Neural cell (in vitro differentiated cells): ENCODE measurements around the gene GRIFIN. TPM values are rescaled to one million over a fixed set of nuclear protein-coding genes. Genes with fewer than 3 reads are reported as not detected.

Source experiments
- H2AFZ ChIP-seq: fragments of 200-600, 300-800 bp; sonication (generic), shearing (Covaris generic); 2 replicates; pipeline ENCODE4 v1.6.0; 2014; ENCODE audit warnings: low read depth, mild to moderate bottlenecking, antibody characterized with exemption, low read length, moderate library complexity
- H3F3A ChIP-seq: fragments of 200-600 bp; shearing (Covaris generic); 2 replicates; pipeline ENCODE4 v1.6.1; 2016; ENCODE audit warnings: mild to moderate bottlenecking, moderate library complexity, mixed read lengths, antibody characterized with exemption, low read length; ENCODE audit not compliant: insufficient read depth, poor library complexity, severe bottlenecking
- H3K27ac ChIP-seq: fragments of 200-600, 300-800 bp; sonication (generic), shearing (Covaris generic); 2 replicates; pipeline ENCODE4 v1.5.1; 2014; ENCODE audit warnings: mild to moderate bottlenecking, low read length, moderate library complexity
- H3K27me3 ChIP-seq: fragments of 300-800, 200-600 bp; sonication (generic), shearing (Covaris generic); 2 replicates; pipeline ENCODE4 v1.6.0; 2014; ENCODE audit warnings: mild to moderate bottlenecking, low read depth, low read length, moderate library complexity; ENCODE audit not compliant: insufficient read depth
- H3K36me3 ChIP-seq: fragments of 300-800, 200-600 bp; sonication (generic), shearing (Covaris generic); 2 replicates; pipeline ENCODE4 v1.5.1; 2014; ENCODE audit warnings: mild to moderate bottlenecking, antibody characterized with exemption, low read length, moderate library complexity; ENCODE audit not compliant: insufficient read depth
- H3K4me2 ChIP-seq: fragments of 300-800, 200-600 bp; sonication (generic), shearing (Covaris generic); 2 replicates; pipeline ENCODE4 v1.6.0; 2014; ENCODE audit warnings: mild to moderate bottlenecking, low read length
- H3K4me3 ChIP-seq: fragments of 300-800, 200-600 bp; sonication (generic), shearing (Covaris generic); 2 replicates; pipeline ENCODE4 v1.5.1; 2014; ENCODE audit warnings: mild to moderate bottlenecking, low read length, moderate library complexity
- H3K79me2 ChIP-seq: fragments of 200-600 bp; shearing (Covaris generic); replicated peaks from 2 replicates; pipeline ENCODE4 v1.6.0; 2014; ENCODE audit warnings: mild to moderate bottlenecking, low read length, moderate library complexity; ENCODE audit not compliant: insufficient read depth
- H3K9ac ChIP-seq: fragments of 300-800, 200-600 bp; sonication (generic), shearing (Covaris generic); 2 replicates; pipeline ENCODE4 v1.6.1; 2016; ENCODE audit warnings: mild to moderate bottlenecking, low read length, mixed read lengths
- H3K9me2 ChIP-seq: fragments of 200-600 bp; shearing (Covaris generic); 2 replicates; pipeline ENCODE4 v1.6.1; 2016; ENCODE audit warnings: mild to moderate bottlenecking, low read length, mixed read lengths; ENCODE audit not compliant: insufficient read depth
- H3K9me3 ChIP-seq: fragments of 200-600, 300-800 bp; sonication (generic), shearing (Covaris generic); 2 replicates; pipeline ENCODE4 v1.6.1; 2016; ENCODE audit warnings: mild to moderate bottlenecking, mixed run types, low read length, moderate library complexity, mixed read lengths
- H4K20me1 ChIP-seq: fragments of 200-600 bp; shearing (Covaris generic); 2 replicates; pipeline ENCODE4 v1.6.1; 2016; ENCODE audit warnings: mild to moderate bottlenecking, mixed run types; ENCODE audit not compliant: insufficient read depth
- EP300 ChIP-seq: fragments of 450-650 bp; conservative IDR thresholded peaks from 2 replicates; pipeline ENCODE4 v1.6.1; 2014; ENCODE audit warnings: antibody characterized with exemption, mild to moderate bottlenecking, moderate library complexity; ENCODE audit not compliant: poor library complexity, severe bottlenecking
- EZH2 ChIP-seq: fragments of 200-600, 300-800 bp; shearing (Covaris generic), sonication (generic); IDR thresholded peaks from 2 replicates; pipeline ENCODE4 v1.6.1; 2014; ENCODE audit warnings: antibody characterized with exemption, low read length, borderline replicate concordance, mild to moderate bottlenecking; ENCODE audit not compliant: insufficient read depth, poor library complexity, severe bottlenecking
- MXI1 ChIP-seq: fragments of 450-650 bp; conservative IDR thresholded peaks from 2 replicates; pipeline ENCODE4 v1.6.1; 2014; ENCODE audit warnings: antibody characterized with exemption, mild to moderate bottlenecking; ENCODE audit not compliant: poor library complexity, severe bottlenecking
- POLR2AphosphoS5 ChIP-seq: IDR thresholded peaks from 2 replicates; pipeline ENCODE4 v1.6.1; 2012
- RAD21 ChIP-seq: fragments of 450-650 bp; conservative IDR thresholded peaks from 2 replicates; pipeline ENCODE4 v1.6.1; 2014; ENCODE audit warnings: antibody characterized with exemption, mild to moderate bottlenecking, moderate library complexity
- SMC3 ChIP-seq: fragments of 450-650 bp; conservative IDR thresholded peaks from 2 replicates; pipeline ENCODE4 v1.6.1; 2014; ENCODE audit warnings: antibody characterized with exemption, mild to moderate bottlenecking, moderate library complexity; ENCODE audit not compliant: poor library complexity
- TAF1 ChIP-seq: IDR thresholded peaks from 2 replicates; pipeline ENCODE4 v1.6.1; 2012; ENCODE audit warnings: low read depth
- polyA plus RNA-seq: library from polyadenylated mRNA; depleted of rRNA; stranded (reverse); fragments of >200 nt; gene quantifications from 2 replicates; pipeline ENCODE4 v1.2.3, GENCODE V29; 2014
- TF ChIP-seq, protein P1 (sequence below): IDR thresholded peaks from 2 replicates; pipeline ENCODE4 v1.6.1; 2012; ENCODE audit warnings: borderline replicate concordance
- TF ChIP-seq, protein P2 (sequence below): fragments of 450-650 bp; IDR thresholded peaks from 2 replicates; pipeline ENCODE4 v1.5.1; 2014; ENCODE audit warnings: antibody characterized with exemption, mild to moderate bottlenecking, moderate library complexity; ENCODE audit not compliant: poor library complexity, severe bottlenecking

GRIFIN gene
- polyA plus RNA-seq, 1 donor from 2014 or later = not detected

DNA sequence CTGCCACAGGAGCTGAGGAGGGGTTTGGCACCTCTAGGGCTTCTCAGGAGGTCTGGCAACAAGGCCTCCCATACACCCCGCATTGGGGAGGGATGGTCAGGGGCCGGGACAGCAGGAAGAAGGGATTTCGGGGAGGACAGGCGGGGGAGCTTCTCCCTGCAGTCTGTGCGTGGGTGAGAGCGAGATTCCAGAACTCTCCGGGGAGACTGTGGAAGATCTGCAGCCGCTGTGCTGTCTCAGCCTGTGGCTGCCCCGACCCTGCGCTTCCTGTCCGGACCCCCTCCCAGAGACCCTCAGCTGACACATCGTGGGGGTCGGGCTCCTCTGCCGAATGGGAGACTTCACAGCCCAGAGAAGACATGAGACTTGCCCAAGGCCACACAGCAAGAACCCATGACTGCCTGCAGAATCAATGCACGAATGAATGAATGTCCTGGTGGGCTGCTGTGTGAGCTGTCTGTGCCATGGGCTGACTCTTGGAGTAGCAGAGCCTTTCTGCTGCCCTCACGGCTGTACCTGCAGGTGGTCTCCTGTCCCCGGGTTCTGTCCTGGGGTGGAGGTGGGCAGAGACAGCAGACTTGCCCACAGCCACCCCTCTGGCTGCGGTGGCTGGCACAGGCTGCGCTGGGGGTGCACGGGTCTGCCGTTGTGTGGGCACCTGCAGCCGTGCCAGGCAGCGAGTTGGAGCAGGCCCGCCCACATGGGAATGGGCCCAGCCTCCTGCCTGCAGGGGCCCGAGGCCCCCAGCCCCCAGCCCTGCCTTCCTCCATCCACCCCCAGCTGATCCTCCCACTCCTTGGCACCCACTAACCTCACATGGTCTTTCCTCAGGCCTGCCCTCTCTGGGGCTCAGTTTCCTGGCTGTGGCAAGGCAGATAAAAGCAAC is 27.1 kb upstream of the GRIFIN start:
- no peak overlapping the region for H3K4me3 ChIP-seq
- no peaks in the 10 kb centered on the region for H3K9me2 ChIP-seq
- no peak for TF ChIP-seq RAD21
- TF ChIP-seq, protein P1, sequence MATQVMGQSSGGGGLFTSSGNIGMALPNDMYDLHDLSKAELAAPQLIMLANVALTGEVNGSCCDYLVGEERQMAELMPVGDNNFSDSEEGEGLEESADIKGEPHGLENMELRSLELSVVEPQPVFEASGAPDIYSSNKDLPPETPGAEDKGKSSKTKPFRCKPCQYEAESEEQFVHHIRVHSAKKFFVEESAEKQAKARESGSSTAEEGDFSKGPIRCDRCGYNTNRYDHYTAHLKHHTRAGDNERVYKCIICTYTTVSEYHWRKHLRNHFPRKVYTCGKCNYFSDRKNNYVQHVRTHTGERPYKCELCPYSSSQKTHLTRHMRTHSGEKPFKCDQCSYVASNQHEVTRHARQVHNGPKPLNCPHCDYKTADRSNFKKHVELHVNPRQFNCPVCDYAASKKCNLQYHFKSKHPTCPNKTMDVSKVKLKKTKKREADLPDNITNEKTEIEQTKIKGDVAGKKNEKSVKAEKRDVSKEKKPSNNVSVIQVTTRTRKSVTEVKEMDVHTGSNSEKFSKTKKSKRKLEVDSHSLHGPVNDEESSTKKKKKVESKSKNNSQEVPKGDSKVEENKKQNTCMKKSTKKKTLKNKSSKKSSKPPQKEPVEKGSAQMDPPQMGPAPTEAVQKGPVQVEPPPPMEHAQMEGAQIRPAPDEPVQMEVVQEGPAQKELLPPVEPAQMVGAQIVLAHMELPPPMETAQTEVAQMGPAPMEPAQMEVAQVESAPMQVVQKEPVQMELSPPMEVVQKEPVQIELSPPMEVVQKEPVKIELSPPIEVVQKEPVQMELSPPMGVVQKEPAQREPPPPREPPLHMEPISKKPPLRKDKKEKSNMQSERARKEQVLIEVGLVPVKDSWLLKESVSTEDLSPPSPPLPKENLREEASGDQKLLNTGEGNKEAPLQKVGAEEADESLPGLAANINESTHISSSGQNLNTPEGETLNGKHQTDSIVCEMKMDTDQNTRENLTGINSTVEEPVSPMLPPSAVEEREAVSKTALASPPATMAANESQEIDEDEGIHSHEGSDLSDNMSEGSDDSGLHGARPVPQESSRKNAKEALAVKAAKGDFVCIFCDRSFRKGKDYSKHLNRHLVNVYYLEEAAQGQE = no peak
- no peak for TF ChIP-seq TAF1
- no peak for TF ChIP-seq SMC3
- no peak for TF ChIP-seq MXI1
- TF ChIP-seq POLR2AphosphoS5 = no peak
- TF ChIP-seq EP300 = no peak
- no peak for TF ChIP-seq EZH2
- TF ChIP-seq, protein P2, sequence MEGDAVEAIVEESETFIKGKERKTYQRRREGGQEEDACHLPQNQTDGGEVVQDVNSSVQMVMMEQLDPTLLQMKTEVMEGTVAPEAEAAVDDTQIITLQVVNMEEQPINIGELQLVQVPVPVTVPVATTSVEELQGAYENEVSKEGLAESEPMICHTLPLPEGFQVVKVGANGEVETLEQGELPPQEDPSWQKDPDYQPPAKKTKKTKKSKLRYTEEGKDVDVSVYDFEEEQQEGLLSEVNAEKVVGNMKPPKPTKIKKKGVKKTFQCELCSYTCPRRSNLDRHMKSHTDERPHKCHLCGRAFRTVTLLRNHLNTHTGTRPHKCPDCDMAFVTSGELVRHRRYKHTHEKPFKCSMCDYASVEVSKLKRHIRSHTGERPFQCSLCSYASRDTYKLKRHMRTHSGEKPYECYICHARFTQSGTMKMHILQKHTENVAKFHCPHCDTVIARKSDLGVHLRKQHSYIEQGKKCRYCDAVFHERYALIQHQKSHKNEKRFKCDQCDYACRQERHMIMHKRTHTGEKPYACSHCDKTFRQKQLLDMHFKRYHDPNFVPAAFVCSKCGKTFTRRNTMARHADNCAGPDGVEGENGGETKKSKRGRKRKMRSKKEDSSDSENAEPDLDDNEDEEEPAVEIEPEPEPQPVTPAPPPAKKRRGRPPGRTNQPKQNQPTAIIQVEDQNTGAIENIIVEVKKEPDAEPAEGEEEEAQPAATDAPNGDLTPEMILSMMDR = no peak
- no peaks in the 10 kb centered on the region for H3K27me3 ChIP-seq
- H3K27ac ChIP-seq = no peak overlapping the region
- H3K9ac ChIP-seq = no peak overlapping the region
- H2AFZ ChIP-seq = no peak overlapping the region
- no peaks in the 10 kb centered on the region for H3K79me2 ChIP-seq
- no peaks in the 10 kb centered on the region for H3K36me3 ChIP-seq
- H3F3A ChIP-seq = no peaks in the 10 kb centered on the region
- no peaks in the 10 kb centered on the region for H3K9me3 ChIP-seq
- H4K20me1 ChIP-seq = no peaks in the 10 kb centered on the region
- no peak overlapping the region for H3K4me2 ChIP-seq

- Histone ChIP-seq H3K9ac (no peak overlapping the region), H3K79me2 (no peaks in the 10 kb centered on the region), H2AFZ (no peak overlapping the region), H3K4me3 (no peak overlapping the region), H3K4me2 (no peak overlapping the region), H3K9me3 (no peaks in the 10 kb centered on the region), H3K9me2 (no peaks in the 10 kb centered on the region), H3K27ac (no peak overlapping the region), H4K20me1 (no peaks in the 10 kb centered on the region), H3K36me3 (no peaks in the 10 kb centered on the region), H3F3A (no peaks in the 10 kb centered on the region), H3K27me3 (no peaks in the 10 kb centered on the region)
- TF ChIP-seq POLR2AphosphoS5 = no peak
- TF ChIP-seq EZH2 = no peak
- TF ChIP-seq RAD21 = no peak
- TF ChIP-seq MXI1 = no peak
- no peak for TF ChIP-seq EP300
- TF ChIP-seq, protein P1 = no peak
- TF ChIP-seq TAF1 = no peak
- TF ChIP-seq, protein P2 = no peak
- TF ChIP-seq SMC3 = no peak
These were observed 26.4 kb upstream of the GRIFIN start for GRCh38 chr7:2502647-2502966.
